SU-DHL-6 (cell line): ENCODE results near the gene MAP3K7CL.

Experiments used
- H2AFZ ChIP-seq: fragments of 200-600 bp; sonication (generic); 2 replicates; pipeline ENCODE4 v1.6.1; 2014; ENCODE audit warnings: low read depth, mild to moderate bottlenecking, moderate library complexity, mixed read lengths, antibody characterized with exemption, low read length; ENCODE audit not compliant: severe bottlenecking
- H3F3A ChIP-seq: fragments of 200-600 bp; shearing (Covaris generic); 2 replicates; pipeline ENCODE4 v1.6.0; 2016; ENCODE audit warnings: antibody characterized with exemption, mild to moderate bottlenecking; ENCODE audit not compliant: insufficient read depth
- H3K27ac ChIP-seq: fragments of 200-600 bp; sonication (generic); 2 replicates; pipeline ENCODE4 v1.5.1; 2016; ENCODE audit warnings: low read depth, mild to moderate bottlenecking, low read length, moderate library complexity, mixed read lengths
- H3K27me3 ChIP-seq: fragments of 200-600 bp; sonication (generic), shearing (Covaris generic); 2 replicates; pipeline ENCODE4 v1.6.0; 2014; ENCODE audit warnings: mild to moderate bottlenecking, low read length
- H3K36me3 ChIP-seq: fragments of 200-600 bp; sonication (generic); 2 replicates; pipeline ENCODE4 v1.6.1; 2014; ENCODE audit warnings: mild to moderate bottlenecking, low read length, mixed read lengths
- H3K4me2 ChIP-seq: fragments of 300-600, 200-600 bp; shearing (Covaris generic), sonication (generic); 2 replicates; pipeline ENCODE4 v1.6.0; 2014; ENCODE audit warnings: low read length, low read depth, mild to moderate bottlenecking; ENCODE audit not compliant: poor library complexity, severe bottlenecking
- H3K4me3 ChIP-seq: fragments of 200-600 bp; sonication (generic); 2 replicates; pipeline ENCODE4 v1.5.1; 2014; ENCODE audit warnings: antibody characterized with exemption, low read length, mild to moderate bottlenecking, mixed read lengths; ENCODE audit not compliant: insufficient read depth, poor library complexity, severe bottlenecking
- H3K79me2 ChIP-seq: fragments of 200-600 bp; sonication (generic); 2 replicates; pipeline ENCODE4 v1.6.1; 2014; ENCODE audit warnings: mild to moderate bottlenecking, low read length, moderate library complexity; ENCODE audit not compliant: insufficient read depth
- H3K9ac ChIP-seq: fragments of 200-600 bp; sonication (generic); 2 replicates; pipeline ENCODE4 v1.7.0; 2014; ENCODE audit warnings: mild to moderate bottlenecking, low read length
- H3K9me2 ChIP-seq: fragments of 200-600 bp; sonication (generic); replicated peaks from 2 replicates; pipeline ENCODE4 v1.6.1; 2014; ENCODE audit warnings: low read length; ENCODE audit not compliant: insufficient read depth
- H3K9me3 ChIP-seq: fragments of 200-600 bp; sonication (generic); 2 replicates; pipeline ENCODE4 v1.6.1; 2014; ENCODE audit warnings: low read length, mixed read lengths; ENCODE audit not compliant: insufficient read depth
- H4K20me1 ChIP-seq: fragments of 200-600 bp; sonication (generic); 2 replicates; pipeline ENCODE4 v1.6.1; 2014; ENCODE audit warnings: low read depth, mild to moderate bottlenecking, antibody characterized with exemption, low read length, moderate library complexity, mixed read lengths
- EZH2phosphoT487 ChIP-seq: fragments of 200-600 bp; sonication (generic), shearing (Covaris generic); conservative IDR thresholded peaks from 2 replicates; pipeline ENCODE4 v1.6.1; 2018; ENCODE audit warnings: mild to moderate bottlenecking, antibody characterized with exemption, low read length, moderate library complexity, mixed read lengths
- TF ChIP-seq, protein P1 (sequence below): fragments of 200-600 bp; sonication (generic); IDR thresholded peaks from one replicate; pipeline ENCODE4 v1.5.1; 2017; ENCODE audit warnings: antibody characterized with exemption, mild to moderate bottlenecking, low read length, moderate library complexity; ENCODE audit not compliant: insufficient read depth, poor library complexity, severe bottlenecking

MAP3K7CL gene

DNA sequence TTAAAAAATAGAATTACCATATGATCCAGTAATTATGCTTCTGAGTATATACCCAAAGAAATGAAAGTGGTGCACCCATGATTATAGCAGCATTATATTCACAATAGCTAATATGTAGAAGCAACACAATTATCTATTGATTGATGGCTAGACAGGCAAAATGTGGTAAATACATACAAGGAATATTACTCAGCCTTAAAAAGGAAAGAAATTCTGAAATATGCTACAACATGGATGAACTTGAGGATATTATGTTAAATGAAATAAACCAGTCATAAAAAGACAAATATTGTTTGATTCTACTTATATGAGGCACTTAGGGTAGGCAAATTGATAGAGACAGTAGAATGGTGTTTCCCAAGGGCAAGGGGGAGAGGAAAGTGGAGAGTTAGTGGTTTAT lies 80.8 kb downstream of the MAP3K7CL start:
- Histone ChIP-seq H3F3A (no peaks in the 10 kb centered on the region), H3K4me3 (no peak overlapping the region), H3K9me2 (no peaks in the 10 kb centered on the region), H2AFZ (no peak overlapping the region), H4K20me1 (no peaks in the 10 kb centered on the region), H3K9ac (no peak overlapping the region), H3K4me2 (no peak overlapping the region), H3K27me3 (no peaks in the 10 kb centered on the region), H3K79me2 (no peaks in the 10 kb centered on the region), H3K36me3 (no peaks in the 10 kb centered on the region), H3K27ac (no peak overlapping the region), H3K9me3 (no peaks in the 10 kb centered on the region)
- TF ChIP-seq, protein P1, sequence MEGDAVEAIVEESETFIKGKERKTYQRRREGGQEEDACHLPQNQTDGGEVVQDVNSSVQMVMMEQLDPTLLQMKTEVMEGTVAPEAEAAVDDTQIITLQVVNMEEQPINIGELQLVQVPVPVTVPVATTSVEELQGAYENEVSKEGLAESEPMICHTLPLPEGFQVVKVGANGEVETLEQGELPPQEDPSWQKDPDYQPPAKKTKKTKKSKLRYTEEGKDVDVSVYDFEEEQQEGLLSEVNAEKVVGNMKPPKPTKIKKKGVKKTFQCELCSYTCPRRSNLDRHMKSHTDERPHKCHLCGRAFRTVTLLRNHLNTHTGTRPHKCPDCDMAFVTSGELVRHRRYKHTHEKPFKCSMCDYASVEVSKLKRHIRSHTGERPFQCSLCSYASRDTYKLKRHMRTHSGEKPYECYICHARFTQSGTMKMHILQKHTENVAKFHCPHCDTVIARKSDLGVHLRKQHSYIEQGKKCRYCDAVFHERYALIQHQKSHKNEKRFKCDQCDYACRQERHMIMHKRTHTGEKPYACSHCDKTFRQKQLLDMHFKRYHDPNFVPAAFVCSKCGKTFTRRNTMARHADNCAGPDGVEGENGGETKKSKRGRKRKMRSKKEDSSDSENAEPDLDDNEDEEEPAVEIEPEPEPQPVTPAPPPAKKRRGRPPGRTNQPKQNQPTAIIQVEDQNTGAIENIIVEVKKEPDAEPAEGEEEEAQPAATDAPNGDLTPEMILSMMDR = no peak
- TF ChIP-seq EZH2phosphoT487 = no peak

DNA sequence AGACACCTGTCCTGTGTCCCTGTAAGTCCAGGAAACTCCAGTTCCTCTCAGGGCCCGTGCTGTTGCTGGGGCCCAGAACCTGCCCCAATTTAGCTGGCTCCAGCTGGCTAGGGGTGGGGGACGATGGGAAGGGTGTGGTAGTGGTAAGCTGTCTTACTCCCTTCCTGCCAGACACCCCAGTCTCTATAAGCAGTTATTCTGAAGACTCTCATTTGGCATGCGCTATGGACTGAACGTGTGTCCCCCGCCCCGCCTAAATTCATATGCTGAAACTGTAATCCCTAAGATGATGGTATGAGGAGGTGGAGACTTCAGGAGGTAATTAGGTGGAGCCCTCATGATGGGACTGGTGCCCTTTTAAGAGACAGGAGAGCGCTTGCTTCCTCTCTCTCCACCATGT lies 82.0 kb downstream of the MAP3K7CL start:
- Histone ChIP-seq H3K4me2 (no peak overlapping the region), H2AFZ (no peak overlapping the region), H3K4me3 (no peak overlapping the region), H3K27ac (no peak overlapping the region), H3K36me3 (no peaks in the 10 kb centered on the region), H3K9ac (no peak overlapping the region), H3K9me3 (no peaks in the 10 kb centered on the region), H3K9me2 (no peaks in the 10 kb centered on the region), H3K79me2 (no peaks in the 10 kb centered on the region), H3F3A (no peaks in the 10 kb centered on the region), H4K20me1 (no peaks in the 10 kb centered on the region), H3K27me3 (no peaks in the 10 kb centered on the region)
- no peak for TF ChIP-seq EZH2phosphoT487
- TF ChIP-seq, protein P1 = no peak

DNA sequence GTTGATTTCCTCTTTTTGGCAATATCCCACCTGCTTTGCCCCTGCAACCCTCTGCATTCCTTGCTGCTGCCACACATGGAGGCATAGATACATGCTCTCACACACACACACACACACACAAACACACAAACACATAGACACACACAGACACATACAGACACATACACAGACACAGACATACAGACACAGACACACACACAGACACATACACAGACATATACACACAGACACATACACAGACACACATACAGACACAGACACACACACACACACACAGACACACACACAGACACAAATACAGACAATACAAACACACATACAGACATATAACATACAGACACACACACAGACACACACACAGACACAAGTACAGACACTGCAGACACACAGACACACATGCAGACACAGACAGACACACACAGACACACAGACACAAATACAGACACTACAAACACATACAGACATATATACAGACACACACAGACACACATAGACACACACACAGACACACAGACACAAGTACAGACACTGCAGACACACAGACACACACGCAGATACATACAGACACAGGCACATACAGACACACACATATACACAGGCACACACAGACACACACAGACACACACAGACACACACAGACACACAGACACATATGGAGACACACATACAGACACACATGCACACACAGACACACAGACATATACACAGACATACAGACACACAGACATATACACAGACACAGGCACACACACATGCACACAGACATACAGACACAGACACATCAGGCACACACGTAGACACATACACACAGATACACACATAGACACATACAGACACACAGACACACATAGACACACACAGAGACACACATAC lies 83.3 kb downstream of the MAP3K7CL start:
- no peaks in the 10 kb centered on the region for H3F3A ChIP-seq
- no peak overlapping the region for H3K9ac ChIP-seq
- no peak overlapping the region for H3K4me3 ChIP-seq
- no peak overlapping the region for H3K4me2 ChIP-seq
- no peaks in the 10 kb centered on the region for H4K20me1 ChIP-seq
- no peaks in the 10 kb centered on the region for H3K27me3 ChIP-seq
- H3K27ac ChIP-seq = no peak overlapping the region
- H3K79me2 ChIP-seq = no peaks in the 10 kb centered on the region
- H2AFZ ChIP-seq = no peak overlapping the region
- no peaks in the 10 kb centered on the region for H3K36me3 ChIP-seq
- no peak for TF ChIP-seq EZH2phosphoT487
- no peaks in the 10 kb centered on the region for H3K9me3 ChIP-seq
- no peaks in the 10 kb centered on the region for H3K9me2 ChIP-seq

DNA sequence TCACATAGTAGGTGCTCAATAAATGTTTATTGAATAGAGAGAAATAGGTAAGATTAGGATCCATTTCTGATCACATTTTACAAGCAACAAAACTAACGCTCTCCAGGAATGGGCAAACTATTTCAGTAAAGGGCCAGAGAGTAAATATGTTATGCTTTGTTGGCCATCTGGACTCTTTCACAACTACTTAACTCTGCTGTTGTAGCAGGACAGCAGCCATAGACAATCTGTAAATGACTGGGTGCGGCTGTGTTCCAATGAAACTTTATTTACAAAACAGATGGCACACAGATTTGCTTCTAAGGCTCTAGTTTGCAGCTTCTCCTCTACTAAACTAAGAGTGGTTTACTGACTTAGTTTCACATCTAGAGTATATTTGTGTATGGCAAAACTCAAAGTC lies 85.3 kb downstream of the MAP3K7CL start:
- H4K20me1 ChIP-seq = no peaks in the 10 kb centered on the region
- H3K79me2 ChIP-seq = no peaks in the 10 kb centered on the region
- no peak overlapping the region for H2AFZ ChIP-seq
- no peak for TF ChIP-seq EZH2phosphoT487
- TF ChIP-seq, protein P1 = no peak
- no peak overlapping the region for H3K27ac ChIP-seq
- no peaks in the 10 kb centered on the region for H3K36me3 ChIP-seq
- no peak overlapping the region for H3K4me2 ChIP-seq
- no peak overlapping the region for H3K9ac ChIP-seq
- H3K9me2 ChIP-seq = no peaks in the 10 kb centered on the region
- H3K27me3 ChIP-seq = no peaks in the 10 kb centered on the region
- no peak overlapping the region for H3K4me3 ChIP-seq
- no peaks in the 10 kb centered on the region for H3K9me3 ChIP-seq
- H3F3A ChIP-seq = no peaks in the 10 kb centered on the region
